GM18873 (cell line): ENCODE measurements around the gene LMF1.
"Not testable (repeated sequence)": the region's sequence is repeated elsewhere in the genome, so short reads cannot be mapped to it uniquely, and the experiment has no call there.

Experiments
- ATAC-seq: cut with Tn5 transposase; IDR thresholded peaks from one replicate; pipeline ENCODE4 v1.9.1; 2021; ENCODE audit warnings: mild to moderate bottlenecking, moderate library complexity, moderate number of reproducible peaks; ENCODE audit not compliant: unreplicated experiment, low FRiP score

LMF1 gene

GRCh38 chr16:953818-954217 lies 17.0 kb downstream of the LMF1 start:
- ATAC-seq, result not testable (repeated sequence)

GRCh38 chr16:952321-952720 lies 18.5 kb downstream of the LMF1 start:
- no peak for ATAC-seq

- no peak for ATAC-seq
These were observed 19.0 kb downstream of the LMF1 start for GRCh38 chr16:951660-952301.

- ATAC-seq, result not testable (repeated sequence)
These were observed 19.8 kb downstream of the LMF1 start for GRCh38 chr16:950733-951573.

GRCh38 chr16:948767-949166 lies 22.0 kb downstream of the LMF1 start:
- ATAC-seq, result not testable (repeated sequence)

GRCh38 chr16:947922-948303 lies 22.9 kb downstream of the LMF1 start:
- not testable (repeated sequence) for ATAC-seq

- no peak for ATAC-seq
These were observed 23.4 kb downstream of the LMF1 start for GRCh38 chr16:947255-947921.

GRCh38 chr16:946048-946395 lies 24.8 kb downstream of the LMF1 start:
- ATAC-seq, result no peak

- no peak for ATAC-seq
These were observed 25.3 kb downstream of the LMF1 start for GRCh38 chr16:945271-946047.

GRCh38 chr16:943971-944370 lies 26.8 kb downstream of the LMF1 start:
- ATAC-seq, result no peak

GRCh38 chr16:942436-943060 lies 28.2 kb downstream of the LMF1 start:
- no peak for ATAC-seq

- ATAC-seq, result no peak
These were observed 30.8 kb downstream of the LMF1 start for GRCh38 chr16:939941-940340.

- no peak for ATAC-seq
These were observed 31.5 kb downstream of the LMF1 start for GRCh38 chr16:939311-939710.

GRCh38 chr16:938752-939151 lies 32.0 kb downstream of the LMF1 start:
- no peak for ATAC-seq

- no peak for ATAC-seq
These were observed 32.6 kb downstream of the LMF1 start for GRCh38 chr16:938136-938535.

GRCh38 chr16:937723-938122 lies 33.1 kb downstream of the LMF1 start:
- ATAC-seq, result no peak

GRCh38 chr16:937311-937710 lies 33.5 kb downstream of the LMF1 start:
- ATAC-seq, result no peak

- ATAC-seq, result no peak
These were observed 35.1 kb downstream of the LMF1 start for GRCh38 chr16:935684-936083.

GRCh38 chr16:934178-934577 lies 36.6 kb downstream of the LMF1 start:
- no peak for ATAC-seq

GRCh38 chr16:933581-933980 lies 37.2 kb downstream of the LMF1 start:
- ATAC-seq, result no peak
